GM18951 (cell line): ENCODE results near the gene THRAP3.

Experiments
- POLR2A ChIP-seq: IDR thresholded peaks from 4 replicates; pipeline ENCODE4 v1.6.1; 2011; ENCODE audit warnings: mild to moderate bottlenecking; ENCODE audit not compliant: insufficient read length, insufficient read depth; ENCODE audit errors: extremely low read depth
- in situ Hi-C: fragments of 300-500 bp; cut with MboI; formaldehyde crosslinking; loops from one replicate; pipeline ENCODE4 v1.12.0; 2022; ENCODE audit warnings: low sequenced_read_pairs, mixed read lengths, inconsistent platforms; ENCODE audit not compliant: unreplicated experiment

THRAP3 gene

DNA sequence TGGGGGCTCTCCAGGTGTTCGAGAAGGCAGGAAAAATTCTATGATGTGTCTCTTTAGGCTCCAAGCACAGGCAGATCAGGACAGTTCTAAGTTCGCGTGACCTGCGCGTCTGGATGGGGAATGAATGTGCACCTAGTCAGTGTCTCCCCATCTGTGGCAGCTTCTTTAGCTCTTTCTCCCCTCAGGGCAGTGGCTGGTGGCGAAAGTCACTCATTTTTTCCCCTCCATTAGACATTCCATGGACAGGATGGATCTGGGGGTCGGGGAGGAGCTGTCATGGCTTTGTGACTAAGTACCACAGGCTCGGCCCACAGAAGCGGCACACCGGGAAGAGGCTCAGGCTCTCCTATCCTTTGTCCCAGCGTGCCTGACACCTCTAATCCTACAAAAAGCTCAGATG, 130.2 kb downstream of the THRAP3 start:
- in situ Hi-C loops: no loop called here
- no peak for TF ChIP-seq POLR2A
